ENCODE measurements around the gene FGR. TPM values are rescaled to one million over a fixed set of nuclear protein-coding genes. Genes with fewer than 3 reads are reported as not detected.
"Not testable (repeated sequence)": the region's sequence is repeated elsewhere in the genome, so short reads cannot be mapped to it uniquely, and the experiment has no call there.

FGR gene
- polyA plus RNA-seq, 3 donors = 371 to 1,340 (median 571) TPM

- peaks cover 97 to 100% of the 10 kb centered on the region in 2 donors for H3K4me1 ChIP-seq (ENCODE audit: control insufficient read depth in 1 of 2, insufficient read depth in 2 of 2, low read length in 2 of 2)
- peak overlapping the region; percentile 86 for H3K4me2 ChIP-seq (replicated peaks; ENCODE audit: extremely low read depth, low read length, poor library complexity, severe bottlenecking)
- H3K36me3 Mint-ChIP-seq = peaks cover 14 to 46% of the 10 kb centered on the region in 2 donors
- H3K27me3 Mint-ChIP-seq (ENCODE audit: low read depth in 3 of 3) = peaks cover 1 to 4% (median 2%) of the 10 kb centered on the region in 3 donors
- no peak overlapping the region for H3K27ac Mint-ChIP-seq
- H3K9me3 Mint-ChIP-seq = no peaks in the 10 kb centered on the region
- peaks cover 70 to 78% of the 10 kb centered on the region in 2 donors for H3K36me3 ChIP-seq (replicated peaks in 1 of 2; ENCODE audit: control insufficient read depth in 1 of 2, insufficient read depth in 2 of 2, low read length in 2 of 2)
- peak overlapping the region in 1 of 3 experiments; percentile 75 for H3K4me3 ChIP-seq (replicated peaks in 1 of 3; ENCODE audit: low read depth in 2 of 3, low read length in 3 of 3)
- WGBS (ENCODE audit: insufficient coverage) = 18% methylated on average over 2 of the region's 4 CpGs
- intact Hi-C loops (cut with micrococcal nuclease) = loop anchor here in 1 of 2 donors (1.0 kb wide), 1 partner anchor 8 kb away; no protein-coding TSS in a partner anchor
- H2AFZ ChIP-seq (ENCODE audit: insufficient read depth, low read depth, low read length, poor library complexity, severe bottlenecking) = no peak overlapping the region
- peaks cover 70% of the 10 kb centered on the region for H4K20me1 ChIP-seq (ENCODE audit: insufficient read depth, low read length)
- H3K27ac ChIP-seq (ENCODE audit: low read depth in 1 of 2, low read length in 2 of 2) = peak overlapping the region; percentile 98 to 99
- no peaks in the 10 kb centered on the region for H3K27me3 ChIP-seq (ENCODE audit: control insufficient read depth in 2 of 2, insufficient read depth in 2 of 2, low read length in 2 of 2)
- no peak overlapping the region for H3K4me3 Mint-ChIP-seq
- no peaks in the 10 kb centered on the region for H3K9me3 ChIP-seq (replicated peaks in 1 of 2; ENCODE audit: control insufficient read depth in 1 of 2, insufficient read depth in 1 of 2, low read length in 2 of 2)
- peak in 2 of 3 donors; percentile 58 to 74 for DNase-seq
- peak overlapping the region; percentile 54 for H3K9ac ChIP-seq (ENCODE audit: insufficient read depth, low read length, poor library complexity, severe bottlenecking)
- peaks cover 97% of the 10 kb centered on the region for H3K79me2 ChIP-seq (ENCODE audit: insufficient read depth, low read length)
- TF ChIP-seq CTCF (IDR thresholded peaks at IDR 0.05) = no peak
- peaks cover 45% of the 10 kb centered on the region for H3K4me1 Mint-ChIP-seq
Observed at GRCh38 chr1:27622828-27623227, 12.2 kb downstream of the FGR start.

GRCh38 chr1:27621051-27621920 is 13.7 kb downstream of the FGR start:
- Mint-ChIP-seq H3K4me3 (peak overlapping the region; percentile 52 to 71), H3K27ac (peak overlapping the region in 6 of 7 donors; percentile 86 to 94 (median 90)), H3K9me3 (no peaks in the 10 kb centered on the region), H3K4me1 (peaks cover 55% of the 10 kb centered on the region), H3K36me3 (peaks cover 1 to 54% of the 10 kb centered on the region in 2 donors), H3K27me3 (ENCODE audit: low read depth in 3 of 3) (peaks cover 1 to 4% (median 2%) of the 10 kb centered on the region in 3 donors)
- H2AFZ ChIP-seq (ENCODE audit: insufficient read depth, low read depth, low read length, poor library complexity, severe bottlenecking) = no peak overlapping the region
- peaks cover 97% of the 10 kb centered on the region for H3K79me2 ChIP-seq (ENCODE audit: insufficient read depth, low read length)
- H3K27me3 ChIP-seq (ENCODE audit: control insufficient read depth in 2 of 2, insufficient read depth in 2 of 2, low read length in 2 of 2) = no peaks in the 10 kb centered on the region
- WGBS (ENCODE audit: insufficient coverage) = 91% methylated on average over 3 of the region's 7 CpGs
- no peaks in the 10 kb centered on the region for H3K9me3 ChIP-seq (replicated peaks in 1 of 2; ENCODE audit: control insufficient read depth in 1 of 2, insufficient read depth in 1 of 2, low read length in 2 of 2)
- DNase-seq = peak; percentile 55 to 76 (median 68)
- intact Hi-C loops (cut with micrococcal nuclease) = loop anchor here in 1 of 2 donors (2.0 kb wide), 1 partner anchor 14 kb away; the partner anchor contains the start of gene FGR
- peak overlapping the region; percentile 61 for H3K4me2 ChIP-seq (replicated peaks; ENCODE audit: extremely low read depth, low read length, poor library complexity, severe bottlenecking)
- H3K9ac ChIP-seq (ENCODE audit: insufficient read depth, low read length, poor library complexity, severe bottlenecking) = peak overlapping the region; percentile 29
- peak overlapping the region in 1 of 3 experiments; percentile 56 for H3K4me3 ChIP-seq (replicated peaks in 1 of 3; ENCODE audit: low read depth in 2 of 3, low read length in 3 of 3)
- peak overlapping the region; percentile 76 for H3K27ac ChIP-seq (ENCODE audit: low read depth in 1 of 2, low read length in 2 of 2)
- peaks cover 97 to 100% of the 10 kb centered on the region in 2 donors for H3K4me1 ChIP-seq (ENCODE audit: control insufficient read depth in 1 of 2, insufficient read depth in 2 of 2, low read length in 2 of 2)
- peaks cover 85% of the 10 kb centered on the region for H4K20me1 ChIP-seq (ENCODE audit: insufficient read depth, low read length)
- TF ChIP-seq CTCF (IDR thresholded peaks at IDR 0.05) = no peak
- H3K36me3 ChIP-seq (replicated peaks in 1 of 2; ENCODE audit: control insufficient read depth in 1 of 2, insufficient read depth in 2 of 2, low read length in 2 of 2) = peaks cover 83% of the 10 kb centered on the region in 2 donors

GRCh38 chr1:27619782-27620438 is 15.1 kb downstream of the FGR start:
- H3K9me3 ChIP-seq (replicated peaks in 1 of 2; ENCODE audit: control insufficient read depth in 1 of 2, insufficient read depth in 1 of 2, low read length in 2 of 2); H3K9ac ChIP-seq (ENCODE audit: insufficient read depth, low read length, poor library complexity, severe bottlenecking); H2AFZ ChIP-seq (ENCODE audit: insufficient read depth, low read depth, low read length, poor library complexity, severe bottlenecking); H3K27me3 Mint-ChIP-seq (ENCODE audit: low read depth in 3 of 3); H3K27me3 ChIP-seq (ENCODE audit: control insufficient read depth in 2 of 2, insufficient read depth in 2 of 2, low read length in 2 of 2); H3K9me3 Mint-ChIP-seq; DNase-seq: not testable (repeated sequence)
- intact Hi-C loops (cut with micrococcal nuclease) = loop anchor here in 1 of 2 donors (2.0 kb wide), 1 partner anchor 15 kb away; the partner anchor contains the start of gene FGR
- H3K79me2 ChIP-seq (ENCODE audit: insufficient read depth, low read length) = peaks cover 99% of the 10 kb centered on the region
- peaks cover 95 to 96% of the 10 kb centered on the region in 2 donors for H3K36me3 ChIP-seq (replicated peaks in 1 of 2; ENCODE audit: control insufficient read depth in 1 of 2, insufficient read depth in 2 of 2, low read length in 2 of 2)
- peaks cover 97 to 100% of the 10 kb centered on the region in 2 donors for H3K4me1 ChIP-seq (ENCODE audit: control insufficient read depth in 1 of 2, insufficient read depth in 2 of 2, low read length in 2 of 2)
- peaks cover 97% of the 10 kb centered on the region for H4K20me1 ChIP-seq (ENCODE audit: insufficient read depth, low read length)
- Mint-ChIP-seq H3K36me3 (peaks cover 0 to 64% of the 10 kb centered on the region in 2 donors), H3K4me3 (peak overlapping the region in 1 of 2 donors; percentile 28), H3K27ac (peak overlapping the region; percentile 62 to 93 (median 83)), H3K4me1 (peaks cover 67% of the 10 kb centered on the region)
- peak overlapping the region in 1 of 3 experiments; percentile 31 for H3K4me3 ChIP-seq (replicated peaks in 1 of 3; ENCODE audit: low read depth in 2 of 3, low read length in 3 of 3)
- H3K27ac ChIP-seq (ENCODE audit: low read depth in 1 of 2, low read length in 2 of 2) = peak overlapping the region; percentile 65 to 66
- H3K4me2 ChIP-seq (replicated peaks; ENCODE audit: extremely low read depth, low read length, poor library complexity, severe bottlenecking) = peak overlapping the region; percentile 29
- WGBS (ENCODE audit: insufficient coverage) = 100% methylated on average over 2 of the region's 7 CpGs

All from CD14-positive monocyte (primary cell).